DMS153 treated with DMSO at 0.1 percent for 48 hours (cell line): ENCODE results near the gene AQP6.

Experiments
- DNase-seq: peaks from one replicate; lab custom pipeline; 2025; ENCODE audit not compliant: unreplicated experiment; lab: John Stamatoyannopoulos, UW

The AQP6 gene

DNA sequence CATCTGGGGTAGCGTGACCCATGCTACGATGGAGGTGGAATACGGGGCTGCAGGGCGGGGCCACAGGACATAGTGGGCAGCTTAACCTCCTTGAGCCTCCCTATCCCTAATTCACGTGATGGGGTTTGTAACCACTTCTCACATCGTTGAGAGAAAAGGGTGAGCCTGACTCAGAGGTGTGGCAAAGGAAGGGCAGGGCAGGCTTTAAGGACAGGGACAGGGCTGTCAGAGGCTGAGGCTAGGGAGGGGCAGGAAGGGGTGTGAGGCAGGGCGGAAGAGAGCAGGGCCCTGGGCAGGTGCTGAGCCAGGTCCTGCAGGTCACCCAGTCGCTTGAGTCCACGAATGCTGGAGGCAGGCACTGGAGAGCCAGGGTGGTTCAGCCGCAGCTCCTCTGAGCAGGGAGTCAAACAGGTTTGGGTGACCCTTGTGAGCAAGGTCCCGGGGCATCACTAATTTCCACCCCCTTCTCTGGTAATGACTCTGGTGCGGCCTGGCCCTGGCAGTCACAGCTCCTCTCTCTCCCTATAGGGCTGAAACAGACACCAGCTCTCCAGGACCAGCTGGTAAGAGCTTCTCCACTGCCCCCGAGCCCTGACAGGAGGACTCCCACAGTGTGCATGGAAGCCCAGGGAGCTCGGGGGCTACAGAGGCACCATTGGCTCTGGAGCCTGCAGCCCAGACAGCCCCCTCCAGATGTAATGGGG is 29.7 kb upstream of the AQP6 start:
- no peak for DNase-seq

DNA sequence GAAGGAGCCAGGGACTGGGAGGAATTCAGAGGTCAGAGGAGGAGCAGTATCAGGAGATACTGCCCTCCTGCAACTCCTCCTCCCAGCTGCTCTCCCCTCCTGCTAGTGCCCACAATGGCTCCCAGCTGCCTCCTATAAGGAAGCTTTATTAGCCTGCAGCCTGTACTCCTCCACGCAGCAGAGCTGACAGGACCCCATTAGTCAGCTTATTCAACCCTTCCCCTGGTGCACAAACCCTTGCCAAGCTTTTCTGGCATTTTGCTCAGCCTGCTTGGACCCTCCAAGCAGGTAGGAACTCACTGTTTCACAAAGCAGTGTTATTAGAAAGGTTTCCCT is 29.2 kb upstream of the AQP6 start:
- DNase-seq: no peak

DNA sequence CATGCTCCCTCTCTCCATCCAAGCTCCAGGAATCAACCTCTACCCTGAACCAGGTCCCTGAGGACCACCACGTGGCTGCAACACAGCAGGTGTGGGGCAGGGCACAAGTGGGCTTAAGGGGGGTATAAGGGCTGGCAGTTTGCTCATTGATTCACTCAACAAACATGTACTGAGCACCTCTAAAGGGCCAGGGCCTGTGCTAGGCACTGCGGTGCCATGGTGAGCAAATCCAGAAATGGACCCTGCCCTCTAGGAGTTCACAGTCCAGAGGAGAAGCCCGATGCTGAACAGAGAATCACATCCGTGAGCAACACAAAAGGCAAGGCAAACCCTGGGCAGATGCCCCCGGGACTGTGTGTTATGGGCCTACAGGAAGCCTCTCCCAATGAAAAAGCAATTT is 28.7 kb upstream of the AQP6 start:
- DNase-seq: no peak

DNA sequence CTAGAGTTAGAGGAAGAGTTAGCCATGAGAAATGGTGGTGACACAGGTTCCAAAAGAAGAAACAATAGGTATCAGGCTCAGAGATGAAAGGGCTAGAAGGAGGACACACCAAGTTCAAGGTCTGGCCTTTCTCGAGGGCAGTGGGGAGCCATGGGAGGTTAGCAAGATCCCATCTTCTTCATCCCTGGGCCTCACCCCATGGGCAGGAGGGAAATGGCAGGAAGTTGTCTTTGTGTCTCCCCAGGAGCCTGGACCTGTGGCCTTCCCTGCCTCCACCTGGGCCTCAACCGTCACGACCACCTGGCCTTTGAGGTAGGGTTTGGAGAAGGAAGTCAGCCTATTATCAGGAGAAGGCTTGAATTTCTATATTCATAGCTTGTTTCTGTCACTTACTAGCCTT is 28.0 kb upstream of the AQP6 start:
- no peak for DNase-seq

DNA sequence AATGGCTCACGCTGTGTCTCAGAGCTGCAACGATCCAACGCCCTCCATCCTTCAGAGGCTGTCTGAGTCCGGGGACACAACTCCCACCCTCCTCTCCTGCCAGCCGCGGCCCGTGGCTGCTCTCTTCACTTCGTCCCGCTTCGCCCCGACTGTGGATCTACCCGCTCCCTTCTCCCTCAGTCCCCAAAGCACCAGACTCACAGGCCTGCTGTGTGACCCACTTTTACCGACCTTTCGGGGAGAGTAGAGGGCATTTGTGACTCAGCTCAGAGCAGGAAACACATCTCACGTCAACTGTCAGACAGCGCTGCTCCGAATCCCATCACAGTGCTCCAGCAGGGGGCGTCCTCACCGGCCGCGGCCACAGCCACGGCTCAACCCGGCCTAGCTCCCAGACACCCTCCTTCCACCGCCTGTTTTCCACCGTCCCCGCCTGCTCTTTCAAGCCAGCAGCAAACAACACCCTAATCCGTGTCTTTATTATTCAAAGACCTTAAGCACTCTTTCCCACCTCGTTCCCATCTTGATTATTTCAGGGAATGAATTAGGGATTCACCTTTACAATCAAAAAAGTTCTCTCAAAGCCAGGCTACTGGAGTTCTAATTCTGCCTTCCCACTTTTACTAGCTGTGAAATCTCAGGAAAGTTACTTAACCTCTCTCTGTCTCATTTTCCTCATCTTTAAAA is 27.2 kb upstream of the AQP6 start:
- DNase-seq: peak; percentile 56

DNA sequence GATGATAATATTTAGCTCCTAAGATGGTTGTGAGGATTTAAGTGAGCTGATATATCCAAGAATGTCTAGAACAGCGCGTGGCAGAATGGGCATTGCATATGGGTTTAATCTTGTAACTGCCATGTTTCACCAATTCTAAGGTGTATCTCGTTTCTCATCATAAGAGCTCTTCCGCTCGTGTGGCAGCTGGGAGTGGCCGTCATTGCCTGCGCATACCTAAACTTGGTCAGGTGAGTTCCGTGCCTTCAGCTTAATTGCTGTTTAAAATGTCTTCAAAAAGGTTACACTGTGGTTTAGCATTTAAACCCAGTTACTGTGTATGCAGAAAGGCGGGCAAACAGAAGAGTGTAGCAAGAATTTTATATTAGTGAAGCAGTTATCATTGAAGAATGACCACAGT is 26.7 kb upstream of the AQP6 start:
- peak; percentile 5 for DNase-seq

DNA sequence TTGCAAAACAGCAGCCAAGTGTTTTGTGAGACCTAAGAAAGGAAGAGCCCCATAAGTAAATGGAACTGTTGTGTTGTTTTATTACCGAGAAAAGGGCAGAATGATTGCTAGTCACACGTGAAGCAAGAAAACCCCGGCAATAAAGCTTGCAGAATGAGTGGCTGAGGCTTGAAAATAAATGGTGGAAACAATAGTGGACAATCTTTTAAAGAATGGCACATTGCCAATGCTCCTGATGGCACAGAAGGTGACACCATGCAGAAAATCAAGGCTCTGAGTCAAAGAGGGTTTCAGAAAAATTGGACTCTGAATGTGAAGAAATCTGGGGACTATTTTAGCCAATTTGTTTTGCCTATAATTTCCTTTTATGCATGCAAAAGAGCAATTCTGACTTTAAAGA is 26.2 kb upstream of the AQP6 start:
- DNase-seq: no peak

DNA sequence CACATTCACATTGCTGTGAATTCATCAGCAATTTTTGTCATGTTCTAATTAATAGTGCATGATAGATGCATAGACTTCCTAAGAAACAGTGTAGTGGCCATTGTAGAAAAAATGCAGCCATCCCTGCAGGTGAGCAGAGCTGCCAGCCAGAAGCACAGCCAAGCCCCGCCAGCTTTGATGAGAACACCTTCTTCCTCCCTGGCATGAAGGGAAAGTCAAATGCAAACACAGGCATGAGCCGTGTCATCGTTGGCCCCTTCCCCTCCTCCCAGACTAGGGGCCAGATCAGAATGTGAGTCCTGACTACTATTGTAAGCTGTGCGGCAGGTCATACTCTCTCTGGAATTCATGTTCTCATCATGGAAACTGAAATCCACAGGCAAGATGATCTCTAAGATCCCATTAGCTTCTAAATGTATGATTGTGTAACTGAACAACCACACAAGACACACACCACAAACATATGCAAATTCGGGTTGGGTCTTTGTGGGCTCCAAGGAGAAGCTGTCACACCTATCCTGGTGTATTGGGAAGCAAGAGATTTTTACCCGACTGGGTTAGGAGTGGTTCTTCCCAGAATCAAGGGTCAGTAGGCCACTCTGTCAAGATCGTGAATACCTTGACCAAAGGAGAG is 25.0 kb upstream of the AQP6 start:
- no peak for DNase-seq

DNA sequence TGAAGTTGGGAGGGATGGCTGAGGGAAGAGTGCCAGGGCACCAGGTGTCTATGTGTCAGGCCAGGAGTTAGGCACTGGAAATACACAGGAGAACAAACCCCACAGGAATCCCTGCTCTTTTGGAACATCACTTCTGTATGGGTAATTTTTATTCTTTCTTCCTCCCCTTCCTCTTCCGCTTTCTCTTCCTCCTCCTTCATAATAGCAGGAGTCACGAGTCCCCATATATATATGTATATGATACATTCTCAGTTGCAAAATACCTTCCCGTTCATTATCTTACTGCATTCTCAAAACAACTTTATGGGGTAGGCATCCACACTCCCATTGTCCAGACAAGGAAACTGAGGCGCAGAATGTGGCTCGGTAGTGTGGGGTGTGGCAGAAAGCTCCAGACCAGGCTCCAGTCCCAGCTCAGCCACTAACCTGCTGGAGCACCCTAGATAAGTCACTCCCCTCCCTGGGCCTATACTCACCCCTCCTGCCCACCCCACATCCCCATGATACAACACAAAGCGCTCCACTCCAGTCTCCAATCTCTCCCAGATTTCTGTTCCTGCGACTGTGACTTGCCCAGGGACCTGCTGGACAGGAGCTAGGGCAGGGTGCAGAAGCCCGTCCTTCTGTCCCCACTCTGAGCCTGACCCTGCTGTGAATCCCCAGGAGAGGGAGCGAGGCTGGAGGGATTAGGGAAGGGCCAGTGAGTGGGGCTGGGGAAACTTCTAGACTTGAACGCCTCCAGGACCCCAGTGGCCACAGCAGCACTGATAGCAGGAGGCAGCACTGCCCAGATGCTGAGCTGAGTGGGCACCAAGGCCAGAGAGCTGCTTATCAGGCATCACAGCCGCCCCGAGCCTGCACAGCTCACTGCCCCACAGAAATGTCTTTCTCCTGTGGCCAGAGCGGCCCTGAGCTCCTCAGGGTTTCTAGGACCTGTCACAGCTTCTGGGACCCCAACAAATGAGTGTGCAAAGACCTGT is 23.6 kb upstream of the AQP6 start:
- DNase-seq: no peak

DNA sequence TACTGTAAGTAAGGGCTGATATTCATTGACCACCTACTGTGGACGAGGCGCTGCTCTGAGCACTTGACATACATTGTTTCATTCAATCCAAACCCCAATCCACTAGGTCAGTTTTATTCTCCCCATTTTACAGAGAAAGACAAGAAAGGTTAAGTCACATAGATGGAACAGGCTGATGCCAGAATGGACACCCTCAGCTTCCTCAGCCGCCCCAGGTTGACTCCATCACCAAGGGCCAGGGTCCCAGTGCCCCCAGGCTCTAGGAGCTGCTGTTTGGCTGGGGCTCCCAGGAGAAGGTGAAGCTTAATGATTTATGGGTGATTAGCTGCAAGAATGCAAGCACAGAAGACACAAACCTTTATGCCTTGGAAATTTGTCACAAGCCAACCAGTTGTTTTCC is 22.9 kb upstream of the AQP6 start:
- DNase-seq: no peak

DNA sequence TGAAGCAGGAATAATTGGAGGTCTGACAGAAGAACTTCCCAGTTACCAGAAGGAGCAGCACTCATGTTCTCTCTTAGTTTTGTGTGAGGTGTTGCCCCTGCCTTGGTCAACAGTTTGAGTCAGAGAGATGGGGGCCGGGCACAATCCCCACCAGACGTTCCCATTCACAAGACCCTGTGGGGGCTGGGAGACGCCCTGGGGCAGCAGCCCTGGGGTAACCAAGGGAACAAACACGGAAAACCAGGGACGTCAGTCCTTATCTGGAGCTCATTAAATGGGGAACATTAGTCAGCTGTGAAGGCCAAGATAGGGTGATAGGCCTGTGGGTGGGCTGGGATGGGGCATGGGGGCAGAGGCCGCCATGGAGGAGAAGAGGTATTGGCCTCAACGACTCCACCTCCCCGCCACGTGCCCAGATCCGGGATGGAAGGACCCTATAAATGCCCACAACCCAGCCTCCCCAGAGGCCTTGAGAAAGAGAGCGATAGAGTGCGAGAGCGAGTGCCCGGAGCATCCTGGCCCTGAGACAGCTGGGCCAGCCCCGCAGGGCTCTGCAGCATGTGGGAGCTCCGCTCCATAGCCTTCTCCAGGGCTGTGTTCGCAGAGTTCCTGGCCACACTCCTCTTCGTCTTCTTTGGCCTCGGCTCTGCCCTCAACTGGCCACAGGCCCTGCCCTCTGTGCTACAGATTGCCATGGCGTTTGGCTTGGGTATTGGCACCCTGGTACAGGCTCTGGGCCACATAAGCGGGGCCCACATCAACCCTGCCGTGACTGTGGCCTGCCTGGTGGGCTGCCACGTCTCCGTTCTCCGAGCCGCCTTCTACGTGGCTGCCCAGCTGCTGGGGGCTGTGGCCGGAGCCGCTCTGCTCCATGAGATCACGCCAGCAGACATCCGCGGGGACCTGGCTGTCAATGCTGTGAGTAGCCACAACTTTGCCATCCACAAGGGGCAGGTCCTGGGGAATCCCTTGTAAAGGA is 22.2 kb upstream of the AQP6 start, which contains the start of gene AQP2:
Gene AQP2, plus strand, starts transcription at position 465 of the 979 bp plus-strand sequence. Its CDS starts 94 bp downstream, at position 559.
- no peak for DNase-seq

DNA sequence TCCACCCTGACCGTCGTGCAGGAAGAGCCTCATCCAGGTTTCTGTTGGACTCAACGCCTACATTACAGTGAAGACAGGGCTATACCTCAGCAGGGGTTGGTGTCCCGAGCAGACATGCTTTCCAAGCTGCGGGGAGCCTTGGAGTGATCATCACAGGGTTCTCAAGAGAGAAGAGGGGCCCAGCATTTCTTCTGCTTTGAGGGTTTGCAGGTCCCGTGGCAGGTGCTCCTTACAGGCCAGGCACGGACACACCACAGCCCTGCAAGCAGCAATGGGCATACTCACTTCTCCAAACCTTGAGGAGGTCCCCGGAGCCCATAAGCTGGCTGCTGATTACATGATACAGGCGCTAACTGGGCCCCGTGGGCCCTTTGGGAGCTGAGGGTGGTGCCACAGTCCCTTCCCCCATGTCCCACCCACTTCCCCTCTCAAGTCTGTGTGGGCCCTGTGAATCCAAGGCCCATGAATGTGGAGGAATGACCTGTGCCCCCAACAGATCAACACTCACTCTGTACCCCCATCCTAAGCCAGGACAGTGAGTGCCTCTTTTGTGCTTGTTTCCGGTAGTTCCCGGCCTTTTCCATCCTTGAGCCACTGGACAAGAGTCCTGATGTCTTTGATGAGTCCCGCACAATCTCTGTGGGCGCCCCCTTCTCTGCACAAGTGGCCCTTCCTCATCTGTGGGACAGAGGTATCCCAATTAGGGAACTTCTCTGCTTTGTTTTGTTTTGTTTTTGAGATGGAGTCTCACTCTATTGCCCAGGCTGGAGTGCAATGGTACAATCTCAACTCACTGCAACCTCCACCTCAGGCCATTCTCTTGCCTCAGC is 21.1 kb upstream of the AQP6 start:
- no peak for DNase-seq

DNA sequence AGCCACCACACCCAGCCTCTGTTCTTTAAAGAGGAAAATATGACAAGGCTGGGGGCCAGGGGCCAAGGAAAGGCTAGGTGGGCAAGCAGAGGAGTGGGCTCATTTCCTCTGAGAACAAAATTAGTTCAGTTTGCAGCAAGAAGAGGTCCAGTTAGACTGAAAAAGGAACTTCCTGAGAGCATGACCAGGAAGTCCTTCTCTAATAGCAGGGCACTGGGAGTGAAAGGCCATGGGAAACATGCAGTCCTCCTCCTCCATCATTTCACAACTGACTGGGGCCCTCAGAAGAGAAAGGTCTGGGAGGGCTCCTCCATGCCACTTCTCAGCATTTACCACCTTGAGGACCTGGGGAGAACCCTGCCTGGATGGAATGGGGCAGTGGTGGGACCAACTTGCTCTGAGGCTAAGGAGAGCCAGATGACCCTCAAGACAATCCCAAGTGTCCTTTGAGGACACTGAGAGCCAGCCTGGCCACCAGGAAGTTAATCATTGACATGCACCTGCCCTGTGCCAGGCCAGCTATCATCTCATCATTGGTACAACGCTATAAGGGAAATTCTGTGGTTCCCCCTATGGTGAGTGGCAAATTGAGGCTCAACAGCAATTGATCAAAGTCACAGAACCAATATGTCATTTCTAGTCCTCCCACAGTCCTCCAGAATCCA is 20.2 kb upstream of the AQP6 start:
- no peak for DNase-seq

DNA sequence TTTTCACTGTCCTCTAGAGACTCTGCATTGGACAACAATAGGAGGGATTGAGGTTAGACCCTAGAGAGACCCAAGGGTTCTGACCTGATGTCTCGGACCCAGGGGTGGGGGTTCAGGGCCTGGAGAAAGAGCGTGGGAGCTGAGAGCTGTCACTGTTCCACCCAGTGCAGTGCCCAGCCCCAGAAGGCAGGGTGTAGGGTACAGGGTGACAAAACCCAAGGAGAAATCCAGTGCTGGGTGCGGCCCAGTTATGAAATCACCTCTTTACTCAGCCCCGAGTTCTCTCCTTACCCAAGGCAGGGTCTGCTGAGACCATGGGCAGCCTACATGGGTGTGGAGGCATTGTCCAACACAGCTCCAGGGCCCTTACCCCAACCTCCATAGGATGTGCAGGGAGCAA is 19.6 kb upstream of the AQP6 start:
- DNase-seq: no peak

DNA sequence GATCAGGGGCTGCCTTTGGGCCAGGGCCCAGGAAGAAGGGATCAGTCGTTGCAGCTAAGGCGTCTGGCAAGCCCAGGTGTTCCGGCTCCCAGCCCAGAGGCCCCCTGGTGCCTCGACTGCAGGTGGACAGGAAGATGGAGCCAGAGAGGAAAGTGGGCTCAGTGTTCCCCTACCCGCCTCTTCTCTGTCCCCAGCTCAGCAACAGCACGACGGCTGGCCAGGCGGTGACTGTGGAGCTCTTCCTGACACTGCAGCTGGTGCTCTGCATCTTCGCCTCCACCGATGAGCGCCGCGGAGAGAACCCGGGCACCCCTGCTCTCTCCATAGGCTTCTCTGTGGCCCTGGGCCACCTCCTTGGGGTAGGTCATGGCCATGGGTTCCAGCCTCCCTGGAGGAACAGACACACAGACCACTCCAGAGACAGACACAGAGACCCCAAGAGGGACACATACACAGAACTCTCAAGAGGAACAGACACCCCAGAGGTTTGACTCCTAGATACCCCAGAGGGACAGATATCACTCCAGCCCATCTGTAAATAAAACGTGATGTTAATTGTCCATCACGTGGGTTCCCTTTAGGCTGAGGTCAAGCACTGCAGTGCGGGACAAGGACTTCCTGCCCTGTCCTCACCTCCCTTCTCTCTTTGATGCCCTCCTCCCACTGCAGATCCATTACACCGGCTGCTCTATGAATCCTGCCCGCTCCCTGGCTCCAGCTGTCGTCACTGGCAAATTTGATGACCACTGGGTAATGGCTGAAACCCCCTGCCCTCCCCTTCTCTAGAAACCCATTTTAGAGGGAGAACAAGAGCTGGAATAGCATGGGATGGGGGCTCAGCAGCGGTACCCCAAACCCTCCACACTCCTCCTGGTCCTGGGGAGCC is 18.5 kb upstream of the AQP6 start:
- no peak for DNase-seq

DNA sequence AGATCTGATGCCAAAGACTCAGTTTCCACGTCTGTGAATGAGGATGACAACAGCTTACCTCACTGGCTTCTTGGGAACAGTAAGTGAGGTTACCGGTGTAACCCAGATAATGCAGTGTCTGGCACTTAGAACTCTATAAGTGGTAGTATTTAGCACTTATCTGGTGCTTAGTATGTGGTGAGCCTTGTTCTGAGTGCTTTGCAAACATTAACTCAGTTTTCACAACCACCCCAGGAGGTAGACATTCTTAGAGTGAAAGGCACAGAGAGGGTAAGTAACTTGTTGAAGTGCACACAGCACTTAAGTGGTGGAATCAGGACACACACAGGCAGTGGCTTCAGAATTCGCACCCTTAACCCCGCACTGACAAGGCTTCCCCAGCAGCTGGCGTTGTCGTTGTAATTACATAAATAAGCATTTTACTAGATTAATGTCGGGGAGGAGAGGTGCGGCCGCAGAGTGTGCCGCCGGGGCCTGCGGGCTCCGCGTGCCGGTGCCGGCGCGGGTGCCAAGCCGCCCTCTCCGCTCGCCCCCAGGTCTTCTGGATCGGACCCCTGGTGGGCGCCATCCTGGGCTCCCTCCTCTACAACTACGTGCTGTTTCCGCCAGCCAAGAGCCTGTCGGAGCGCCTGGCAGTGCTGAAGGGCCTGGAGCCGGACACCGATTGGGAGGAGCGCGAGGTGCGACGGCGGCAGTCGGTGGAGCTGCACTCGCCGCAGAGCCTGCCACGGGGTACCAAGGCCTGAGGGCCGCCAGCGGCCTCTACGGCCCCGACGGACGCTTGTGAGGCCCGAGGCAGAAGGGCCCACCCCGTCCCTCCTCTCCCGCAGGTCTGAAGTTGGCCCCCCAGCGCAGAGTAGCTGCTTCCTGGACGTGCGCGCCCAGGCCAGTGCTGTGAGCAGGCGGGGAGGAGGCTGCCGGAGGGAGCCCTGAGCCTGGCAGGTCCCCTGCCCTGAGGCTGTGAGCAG is 17.6 kb upstream of the AQP6 start:
- no peak for DNase-seq
